Epithelial cell of proximal tubule (primary cell): ENCODE data around the gene FAM168A. TPM values are rescaled to one million over a fixed set of nuclear protein-coding genes. Genes with fewer than 3 reads are reported as not detected.

Source experiments
- DNase-seq: peaks from one replicate; pipeline ENCODE4 v3.0.0-alpha.2; 2011; ENCODE audit warnings: low read depth
- H3K4me3 ChIP-seq: 2 replicates; pipeline ENCODE4 v1.5.1; 2011; ENCODE audit warnings: low read depth, mild to moderate bottlenecking, low read length
- total RNA-seq: library from RNA; depleted of rRNA; stranded (reverse); fragments of >200 nt; gene quantifications from 2 replicates; pipeline ENCODE4 v1.2.3, GENCODE V29; 2015
- TF ChIP-seq, protein P1 (sequence below): conservative IDR thresholded peaks from 2 replicates; pipeline ENCODE4 v1.5.1; 2012; ENCODE audit warnings: low read depth, mild to moderate bottlenecking, low read length

The FAM168A gene
- total RNA-seq, 1 donor from 2014 or later, result 10.0 TPM

DNA sequence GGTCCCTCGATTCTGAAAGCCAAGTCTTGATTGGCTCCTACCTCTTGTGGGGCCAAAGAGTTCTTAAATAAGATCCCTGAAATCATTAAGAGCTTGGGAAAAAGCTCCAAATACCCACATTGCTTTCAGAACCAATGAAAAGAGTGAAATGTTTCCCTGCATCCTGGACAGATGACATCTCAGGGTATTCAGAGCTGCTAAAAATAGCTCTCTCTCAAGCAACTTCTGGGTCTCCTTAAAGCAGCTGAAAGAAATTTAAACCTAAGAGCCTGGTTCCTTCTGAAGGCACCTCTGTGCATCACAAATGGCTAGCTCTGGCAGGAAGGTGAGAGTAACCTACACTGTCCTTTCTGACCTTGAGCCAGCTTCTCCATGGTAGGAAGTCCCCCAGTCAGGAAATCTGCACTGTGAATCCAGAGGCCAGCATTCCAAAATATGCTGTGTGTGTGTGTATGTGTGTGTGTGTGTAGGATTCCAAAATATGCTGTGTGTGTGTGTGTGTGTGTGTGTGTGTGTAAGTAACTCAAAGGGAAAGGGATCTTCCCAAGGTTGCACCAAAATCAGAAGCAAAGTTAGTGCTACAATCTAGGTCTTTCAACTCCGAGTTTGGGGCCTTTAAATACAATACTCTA is 171.6 kb downstream of the FAM168A start:
- H3K4me3 ChIP-seq, result no peak overlapping the region
- TF ChIP-seq, protein P1, sequence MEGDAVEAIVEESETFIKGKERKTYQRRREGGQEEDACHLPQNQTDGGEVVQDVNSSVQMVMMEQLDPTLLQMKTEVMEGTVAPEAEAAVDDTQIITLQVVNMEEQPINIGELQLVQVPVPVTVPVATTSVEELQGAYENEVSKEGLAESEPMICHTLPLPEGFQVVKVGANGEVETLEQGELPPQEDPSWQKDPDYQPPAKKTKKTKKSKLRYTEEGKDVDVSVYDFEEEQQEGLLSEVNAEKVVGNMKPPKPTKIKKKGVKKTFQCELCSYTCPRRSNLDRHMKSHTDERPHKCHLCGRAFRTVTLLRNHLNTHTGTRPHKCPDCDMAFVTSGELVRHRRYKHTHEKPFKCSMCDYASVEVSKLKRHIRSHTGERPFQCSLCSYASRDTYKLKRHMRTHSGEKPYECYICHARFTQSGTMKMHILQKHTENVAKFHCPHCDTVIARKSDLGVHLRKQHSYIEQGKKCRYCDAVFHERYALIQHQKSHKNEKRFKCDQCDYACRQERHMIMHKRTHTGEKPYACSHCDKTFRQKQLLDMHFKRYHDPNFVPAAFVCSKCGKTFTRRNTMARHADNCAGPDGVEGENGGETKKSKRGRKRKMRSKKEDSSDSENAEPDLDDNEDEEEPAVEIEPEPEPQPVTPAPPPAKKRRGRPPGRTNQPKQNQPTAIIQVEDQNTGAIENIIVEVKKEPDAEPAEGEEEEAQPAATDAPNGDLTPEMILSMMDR, result no peak
- DNase-seq, result no peak

DNA sequence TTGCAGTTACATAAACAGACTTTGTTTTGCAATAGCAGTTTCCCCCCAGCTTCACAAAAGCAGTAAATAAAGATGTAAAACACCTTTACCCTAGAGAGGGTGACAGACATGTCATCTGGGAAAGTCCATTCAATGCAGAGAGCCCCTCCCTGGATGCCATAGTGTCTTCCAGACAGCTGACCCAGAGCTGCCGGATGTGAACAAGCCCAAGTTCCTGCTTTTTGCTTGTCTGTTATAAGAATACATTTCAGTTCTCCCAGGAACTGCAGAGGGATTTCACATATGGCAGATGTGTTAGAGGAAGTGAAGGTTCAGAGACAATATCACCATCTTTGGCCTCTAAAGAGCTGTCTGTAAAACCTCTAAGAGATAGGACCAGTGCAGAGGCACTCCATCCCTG is 172.8 kb downstream of the FAM168A start:
- H3K4me3 ChIP-seq, result no peak overlapping the region
- DNase-seq, result no peak
- TF ChIP-seq, protein P1, result no peak

DNA sequence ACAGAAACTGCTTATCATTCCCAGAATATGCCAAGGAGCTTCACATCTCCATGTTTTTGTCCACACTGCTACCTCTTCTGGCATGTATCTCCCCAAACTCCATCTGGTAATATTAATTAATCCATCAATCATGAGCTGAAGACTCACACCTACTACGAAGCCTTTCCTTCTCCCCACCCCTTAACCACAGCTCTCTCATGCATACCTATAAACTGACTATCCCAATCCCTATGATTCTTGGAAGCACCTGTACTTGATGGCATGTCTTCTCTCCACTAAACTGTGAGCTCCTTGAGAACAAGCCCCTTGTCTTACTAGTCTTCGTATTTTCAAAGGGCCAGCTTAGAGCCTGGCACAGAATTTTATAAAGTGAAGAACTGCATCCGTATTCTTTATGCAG is 174.4 kb downstream of the FAM168A start:
- TF ChIP-seq, protein P1, result no peak
- no peak for DNase-seq

DNA sequence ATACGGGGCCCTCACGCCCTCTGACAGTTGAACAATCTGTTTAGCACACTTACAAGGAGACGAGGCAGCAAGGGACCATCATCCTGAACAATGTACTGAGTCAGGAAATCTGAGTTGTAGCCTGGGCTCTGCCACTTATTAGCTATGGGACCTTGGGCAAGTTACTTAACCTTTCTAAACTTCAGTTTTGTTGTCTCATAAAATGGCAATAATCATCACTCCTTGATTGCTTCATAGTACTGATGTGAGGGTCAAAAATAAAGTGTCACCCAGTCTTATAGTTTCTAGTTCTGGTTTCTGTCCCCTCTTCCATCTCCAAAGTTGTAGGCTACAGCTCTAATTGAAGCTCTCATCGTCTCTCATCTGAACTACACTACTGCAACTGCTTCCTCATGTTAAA is 175.0 kb downstream of the FAM168A start:
- no peak for DNase-seq
- H3K4me3 ChIP-seq, result no peak overlapping the region
- TF ChIP-seq, protein P1, result no peak

More for the DNA sequence above, 174.4 kb downstream of the FAM168A start:
- no peak overlapping the region for H3K4me3 ChIP-seq

DNA sequence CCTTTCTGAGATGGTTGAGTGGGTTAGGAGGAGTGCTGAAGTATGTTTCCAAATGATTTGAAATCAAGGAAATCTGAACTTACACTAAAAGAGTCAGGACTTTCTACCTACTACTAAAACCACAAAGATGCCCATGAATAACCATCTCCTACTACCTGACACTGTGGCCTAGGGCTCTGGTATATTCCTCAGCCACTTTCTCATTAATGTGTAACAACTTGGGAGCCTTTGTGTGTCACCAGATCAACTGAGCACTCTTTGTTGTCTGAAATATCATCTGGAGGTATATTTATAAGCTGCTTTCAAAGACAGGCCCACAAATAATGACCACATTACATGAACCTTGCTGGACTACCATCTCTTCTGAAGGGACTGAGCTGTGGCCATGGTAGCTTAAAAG is 177.8 kb downstream of the FAM168A start:
- TF ChIP-seq, protein P1, result no peak
- DNase-seq, result no peak
- no peak overlapping the region for H3K4me3 ChIP-seq

DNA sequence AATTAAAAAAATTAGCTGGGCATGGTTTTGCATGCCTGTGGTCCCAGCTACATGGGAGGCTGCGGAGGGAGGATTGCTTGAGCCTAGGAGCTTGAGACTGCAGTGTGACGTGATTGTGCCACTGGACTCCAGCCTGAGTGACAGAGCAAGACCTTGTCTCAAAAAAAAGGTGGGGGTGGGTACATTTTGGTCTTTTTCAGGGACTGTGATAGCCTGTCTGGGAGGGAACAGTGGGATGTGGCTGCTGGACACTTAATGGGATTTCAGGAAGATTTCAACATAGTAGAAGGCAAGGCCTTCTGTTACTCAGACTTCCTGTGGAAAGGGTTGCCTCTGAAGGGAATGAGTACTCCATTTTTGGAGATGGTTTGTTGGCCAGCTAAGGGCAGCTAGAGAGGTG is 181.1 kb downstream of the FAM168A start:
- TF ChIP-seq, protein P1, result no peak
- no peak for DNase-seq

More for the DNA sequence above, 181.1 kb downstream of the FAM168A start:
- no peak overlapping the region for H3K4me3 ChIP-seq
